Smooth muscle cell (in vitro differentiated cells): Measurements from ENCODE around the gene ANKRD33B. TPM values are rescaled to one million over a fixed set of nuclear protein-coding genes. Genes with fewer than 3 reads are reported as not detected.

ENCODE experiments used
- DNase-seq: peaks from one replicate; lab custom pipeline; 2025; ENCODE audit not compliant: unreplicated experiment; lab: John Stamatoyannopoulos, UW
- H2AFZ ChIP-seq: fragments of 200-600 bp; sonication (generic); 2 replicates; pipeline ENCODE4 v1.6.0; 2016; ENCODE audit warnings: antibody characterized with exemption, low read depth, mild to moderate bottlenecking
- H3F3A ChIP-seq: fragments of 200-600 bp; sonication (generic); 2 replicates; pipeline ENCODE4 v1.6.0; 2017; ENCODE audit warnings: antibody characterized with exemption, low read depth
- H3K27ac ChIP-seq: fragments of 200-600 bp; sonication (generic); 2 replicates; pipeline ENCODE4 v1.5.1; 2016; ENCODE audit warnings: low read depth, mild to moderate bottlenecking
- H3K27me3 ChIP-seq: fragments of 200-600 bp; sonication (generic); 2 replicates; pipeline ENCODE4 v1.6.1; 2016; ENCODE audit warnings: low read depth, mild to moderate bottlenecking
- H3K36me3 ChIP-seq: fragments of 200-600 bp; sonication (generic); 2 replicates; pipeline ENCODE4 v1.5.1; 2016; ENCODE audit warnings: low read depth
- H3K4me1 ChIP-seq: fragments of 200-600 bp; sonication (generic); 2 replicates; pipeline ENCODE4 v1.5.1; 2016; ENCODE audit warnings: low read depth
- H3K4me2 ChIP-seq: fragments of 200-600 bp; sonication (generic); 2 replicates; pipeline ENCODE4 v1.6.0; 2016; ENCODE audit warnings: mild to moderate bottlenecking
- H3K4me3 ChIP-seq: fragments of 200-600 bp; sonication (generic); 2 replicates; pipeline ENCODE4 v1.5.1; 2016; ENCODE audit warnings: mild to moderate bottlenecking
- H3K79me2 ChIP-seq: fragments of 200-600 bp; sonication (generic); 2 replicates; pipeline ENCODE4 v1.6.0; 2016; ENCODE audit warnings: low read depth, mild to moderate bottlenecking
- H3K9ac ChIP-seq: fragments of 200-600 bp; sonication (generic); 2 replicates; pipeline ENCODE4 v1.6.0; 2016; ENCODE audit warnings: low read depth
- H3K9me3 ChIP-seq: fragments of 200-600 bp; sonication (generic); replicated peaks from 2 replicates; pipeline ENCODE4 v1.5.1; 2016; ENCODE audit warnings: low read depth
- H4K20me1 ChIP-seq: fragments of 200-600 bp; sonication (generic); 2 replicates; pipeline ENCODE4 v1.6.0; 2016; ENCODE audit warnings: low read depth
- CTCF ChIP-seq: fragments of 200-600 bp; sonication (generic); IDR thresholded peaks from 2 replicates; pipeline ENCODE4 v1.5.1; 2017; ENCODE audit warnings: borderline replicate concordance, mild to moderate bottlenecking, antibody characterized with exemption; ENCODE audit not compliant: insufficient read depth, poor library complexity, severe bottlenecking
- WGBS: methylation state at CpG from one replicate; pipeline ENCODE4 v1.1.7; 2016; ENCODE audit warnings: low lambda C conversion rate; 5-methylcytosine and 5-hydroxymethylcytosine counted together
- polyA plus RNA-seq: library from polyadenylated mRNA; unstranded; fragments of >200 nt; fragmentation: Nextera tagmentation; extraction: Ambion mirVana; gene quantifications from 2 replicates; pipeline ENCODE4 v1.2.1, GENCODE V29; 2016
- total RNA-seq: library from RNA; depleted of rRNA; stranded (reverse); fragments of >200 nt; gene quantifications from 2 replicates; pipeline ENCODE4 v1.2.3, GENCODE V29; 2014

ANKRD33B gene
- total and polyA plus RNA-seq, 2 experiments from 2014 or later, result 1.2 to 2.2 TPM

DNA sequence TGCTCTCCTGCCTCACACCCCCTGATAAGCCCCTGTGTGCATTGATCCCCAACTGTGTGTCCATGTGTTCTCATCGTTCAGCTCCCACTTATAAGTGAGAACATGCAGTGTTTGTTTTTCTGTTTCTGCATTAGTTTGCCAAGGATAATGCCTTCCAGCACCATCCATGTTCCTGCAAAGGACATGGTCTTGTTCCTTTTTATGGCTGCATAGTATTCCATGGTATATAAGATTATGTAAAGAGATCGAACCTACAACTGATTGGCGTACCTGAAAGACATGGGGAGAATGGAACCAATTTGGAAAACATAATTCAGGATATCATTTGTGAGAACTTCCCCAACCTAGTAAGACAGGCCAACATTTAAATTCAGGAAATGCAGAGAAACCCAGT is 32.4 kb downstream of the ANKRD33B start:
- Histone ChIP-seq H3K9me3 (no peaks in the 10 kb centered on the region), H3K4me3 (no peak overlapping the region), H3K9ac (no peak overlapping the region), H3F3A (peaks cover 4% of the 10 kb centered on the region), H2AFZ (no peak overlapping the region), H3K36me3 (no peaks in the 10 kb centered on the region), H3K79me2 (no peaks in the 10 kb centered on the region), H3K27me3 (no peaks in the 10 kb centered on the region), H3K27ac (peak overlapping the region; percentile 43), H4K20me1 (no peaks in the 10 kb centered on the region), H3K4me1 (peaks cover 3% of the 10 kb centered on the region), H3K4me2 (peak overlapping the region; percentile 55)
- TF ChIP-seq CTCF, result no peak
- WGBS, result 98% methylated on average over 3 of the region's 3 CpGs
- DNase-seq, result no peak

DNA sequence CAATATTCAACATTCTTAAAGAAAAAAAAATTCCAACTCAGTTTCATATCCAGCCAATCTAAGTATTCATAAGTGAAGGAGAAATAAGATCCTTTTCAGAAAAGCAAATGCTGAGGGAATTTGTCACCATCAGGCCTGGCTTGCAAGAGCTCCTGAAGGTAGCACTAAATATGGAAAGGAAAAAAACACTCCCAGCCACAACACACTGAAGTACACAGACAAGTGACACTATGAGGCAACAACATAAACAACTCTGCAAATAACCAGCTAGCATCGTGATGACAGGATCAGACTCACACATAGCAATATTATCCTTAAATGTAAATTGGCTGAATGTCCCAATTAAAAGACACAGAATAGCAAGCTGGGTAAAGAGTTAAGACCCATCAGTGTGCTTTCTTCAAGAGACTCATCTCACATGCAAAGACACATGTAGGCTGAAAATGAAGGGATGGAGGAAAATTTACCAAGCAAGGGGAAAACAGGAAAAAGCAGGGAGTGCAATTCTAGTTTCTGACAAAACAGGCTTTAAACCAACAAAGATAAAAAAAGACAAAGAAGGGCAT is 33.1 kb downstream of the ANKRD33B start:
- no peak overlapping the region for H3K4me2 ChIP-seq
- no peaks in the 10 kb centered on the region for H3K79me2 ChIP-seq
- H3K9ac ChIP-seq, result no peak overlapping the region
- H3K9me3 ChIP-seq, result no peaks in the 10 kb centered on the region
- H3K27ac ChIP-seq, result no peak overlapping the region
- H3K27me3 ChIP-seq, result no peaks in the 10 kb centered on the region
- WGBS, result 68% methylated on average over 1 of the region's 1 CpG
- peaks cover 4% of the 10 kb centered on the region for H3K4me1 ChIP-seq
- peaks cover 3% of the 10 kb centered on the region for H3F3A ChIP-seq
- no peak overlapping the region for H3K4me3 ChIP-seq
- no peaks in the 10 kb centered on the region for H3K36me3 ChIP-seq
- H2AFZ ChIP-seq, result no peak overlapping the region
- no peaks in the 10 kb centered on the region for H4K20me1 ChIP-seq
- TF ChIP-seq CTCF, result no peak
- DNase-seq, result no peak

DNA sequence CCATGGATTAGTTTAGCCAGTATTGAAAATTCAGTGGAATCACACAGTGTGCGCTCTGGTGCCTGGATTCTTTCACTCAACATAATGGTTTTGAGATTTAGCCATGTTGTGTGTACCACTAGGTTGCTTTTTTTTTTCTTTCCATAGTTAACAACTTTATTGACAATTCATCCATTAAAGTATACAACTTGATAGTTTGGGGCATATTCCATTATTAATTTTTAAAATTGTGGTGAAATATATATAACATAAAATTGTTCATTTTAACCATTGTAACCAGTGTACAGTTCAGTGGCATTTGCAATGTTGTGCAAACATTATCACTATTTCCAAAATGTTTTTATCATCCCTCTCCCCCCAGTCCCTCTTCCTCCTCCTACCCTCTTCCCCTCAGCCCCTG is 35.2 kb downstream of the ANKRD33B start:
- H4K20me1 ChIP-seq, result no peaks in the 10 kb centered on the region

More for the DNA sequence above, 35.2 kb downstream of the ANKRD33B start:
- no peak for DNase-seq
- H3K27ac ChIP-seq, result no peak overlapping the region
- H2AFZ ChIP-seq, result no peak overlapping the region
- H3K79me2 ChIP-seq, result no peaks in the 10 kb centered on the region
- no peaks in the 10 kb centered on the region for H3K36me3 ChIP-seq
- WGBS, result 96% methylated on average over 1 of the region's 1 CpG
- no peak overlapping the region for H3K9ac ChIP-seq
- no peaks in the 10 kb centered on the region for H3K27me3 ChIP-seq
- no peak overlapping the region for H3K4me2 ChIP-seq
- H3K9me3 ChIP-seq, result no peaks in the 10 kb centered on the region
- peaks cover 4% of the 10 kb centered on the region for H3K4me1 ChIP-seq
- TF ChIP-seq CTCF, result no peak
- no peaks in the 10 kb centered on the region for H3F3A ChIP-seq
- H3K4me3 ChIP-seq, result no peak overlapping the region
